GF-D8 (cell line): ENCODE measurements around the gene CEP126.
A peak's percentile ranks its signal among the peaks of the same experiment; 100 is the strongest.
"Not testable (repeated sequence)": the region's sequence is repeated elsewhere in the genome, so short reads cannot be mapped to it uniquely, and the experiment has no call there.

Experiments used
- DNase-seq: peaks from one replicate; lab custom pipeline; 2025; lab: John Stamatoyannopoulos, UW

The CEP126 gene

DNA sequence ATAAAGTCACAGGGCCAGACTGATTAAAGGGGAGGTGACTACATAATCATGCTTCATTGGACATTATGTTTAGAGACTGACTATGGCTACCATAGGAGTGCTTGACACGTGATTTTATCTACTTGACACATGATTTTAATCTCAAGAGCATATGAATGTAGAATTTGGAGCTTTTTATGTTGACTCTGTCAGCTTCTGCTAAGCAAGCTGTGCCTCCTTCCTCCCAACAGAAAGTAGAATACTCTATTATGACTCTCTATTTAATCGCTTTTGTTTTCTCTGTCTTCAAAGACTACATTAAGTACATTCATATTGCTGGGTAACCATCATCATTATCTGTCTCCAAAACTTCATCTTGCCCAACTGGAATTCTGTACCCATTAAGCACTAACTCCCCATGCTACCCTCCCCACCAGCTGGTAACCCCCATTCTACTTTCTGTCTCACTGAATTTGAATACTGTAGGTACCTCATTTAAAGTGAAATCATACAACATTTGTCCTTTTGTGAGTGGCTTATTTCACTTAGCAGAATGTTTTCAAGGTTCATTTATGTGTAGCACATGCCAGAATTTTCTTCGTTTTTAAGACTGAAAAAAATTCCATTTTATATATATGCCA, 26.2 kb downstream of the CEP126 start:
- no peak for DNase-seq

DNA sequence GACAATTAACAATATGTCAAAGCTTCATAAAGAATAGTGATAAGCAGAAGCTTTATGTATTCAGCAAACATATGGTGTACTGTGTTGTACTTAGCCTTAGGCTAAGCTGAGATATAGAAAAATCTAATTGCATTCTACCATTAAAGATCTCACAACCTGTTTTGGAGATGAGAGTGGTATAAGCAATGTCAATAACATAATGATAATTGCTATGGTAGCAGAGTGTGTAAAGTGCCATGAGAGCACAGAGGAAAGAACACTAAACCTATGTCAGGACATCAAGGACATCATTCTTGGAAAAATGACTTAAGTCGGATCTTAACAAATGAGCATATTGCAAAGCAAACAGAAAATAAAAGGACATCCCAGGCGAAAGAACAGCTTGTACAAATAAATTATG, 30.1 kb downstream of the CEP126 start:
- DNase-seq = no peak

DNA sequence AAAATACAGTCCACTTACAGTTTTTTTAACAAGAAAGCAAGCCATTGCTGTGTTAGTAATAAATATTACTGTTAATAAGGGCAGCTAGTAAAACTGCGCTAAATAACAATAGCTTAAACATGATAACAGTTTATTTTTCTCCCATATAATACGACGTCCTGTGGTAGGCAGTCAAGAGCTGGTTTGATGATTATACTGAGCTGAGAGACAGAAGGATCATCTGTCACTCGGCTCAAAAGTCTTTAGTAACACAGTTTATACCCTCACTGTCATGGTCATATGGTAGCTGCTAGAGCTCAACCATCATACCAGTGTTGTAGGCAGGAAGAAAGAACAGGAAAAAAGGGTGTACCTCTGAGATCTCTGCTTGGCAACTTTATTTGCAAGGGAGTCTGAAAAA, 30.6 kb downstream of the CEP126 start:
- DNase-seq = no peak

DNA sequence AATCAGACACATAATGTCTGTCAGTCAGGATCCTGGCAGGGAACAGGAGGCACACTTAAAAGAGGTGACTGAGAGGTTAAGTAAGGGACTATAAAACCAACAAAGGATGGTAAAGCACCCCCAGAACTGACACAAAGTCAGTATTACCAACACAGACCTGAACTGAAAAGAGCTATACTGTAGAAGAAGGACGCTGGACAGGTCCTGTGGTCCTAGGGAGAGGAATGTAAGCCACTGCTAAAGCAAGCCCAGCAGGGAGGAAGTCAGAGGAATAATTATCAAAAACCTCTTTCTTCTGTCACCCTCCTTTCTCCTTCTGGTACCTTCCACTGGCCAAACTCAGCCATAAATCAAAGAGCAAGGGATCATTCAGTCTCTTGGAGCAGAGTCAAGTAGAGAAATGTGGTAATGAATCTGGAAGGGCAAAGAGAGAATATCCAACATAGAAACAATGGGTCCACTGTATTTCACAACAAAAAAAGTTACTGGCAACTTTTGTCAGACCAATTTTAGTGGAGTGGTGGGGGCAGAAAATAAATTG, 34.9 kb downstream of the CEP126 start:
- no peak for DNase-seq

DNA sequence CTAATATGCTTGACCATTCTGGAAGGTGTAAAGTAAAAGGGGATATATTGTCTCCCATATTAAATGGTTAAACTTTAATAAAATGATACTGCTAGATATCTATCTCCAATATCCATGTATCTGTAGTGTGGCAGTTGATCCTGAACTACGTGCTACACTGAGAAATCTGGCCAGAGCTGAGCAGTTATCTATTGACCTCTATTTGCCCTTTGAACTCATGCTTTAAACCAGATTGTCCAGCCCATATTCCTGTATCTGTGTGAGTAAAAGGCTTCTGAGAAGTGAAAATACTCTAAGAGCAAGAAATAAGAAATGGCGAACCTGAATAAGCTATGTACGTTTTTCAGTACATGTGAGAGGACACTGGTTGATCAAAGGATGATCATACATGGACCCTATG, 40.5 kb downstream of the CEP126 start:
- no peak for DNase-seq

DNA sequence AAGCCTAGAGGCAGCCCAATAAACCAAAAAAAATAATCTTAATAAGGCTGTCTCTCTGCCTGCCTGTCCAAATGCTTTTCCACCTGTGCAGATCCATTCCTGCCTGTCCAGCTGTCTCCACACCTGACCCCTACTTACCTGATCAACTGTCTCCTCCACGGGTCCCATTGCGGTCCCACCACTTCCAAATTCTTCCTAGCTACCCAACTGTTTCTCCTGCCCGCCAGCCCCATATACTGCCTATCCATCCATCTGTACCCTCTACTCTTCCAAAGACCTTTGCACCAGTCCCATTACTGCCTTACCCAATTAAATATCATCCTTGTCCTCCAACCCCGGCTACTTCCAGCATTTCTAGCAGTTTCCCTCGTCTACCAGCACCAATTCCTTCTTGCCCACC, 40.9 kb downstream of the CEP126 start:
- DNase-seq = no peak

DNA sequence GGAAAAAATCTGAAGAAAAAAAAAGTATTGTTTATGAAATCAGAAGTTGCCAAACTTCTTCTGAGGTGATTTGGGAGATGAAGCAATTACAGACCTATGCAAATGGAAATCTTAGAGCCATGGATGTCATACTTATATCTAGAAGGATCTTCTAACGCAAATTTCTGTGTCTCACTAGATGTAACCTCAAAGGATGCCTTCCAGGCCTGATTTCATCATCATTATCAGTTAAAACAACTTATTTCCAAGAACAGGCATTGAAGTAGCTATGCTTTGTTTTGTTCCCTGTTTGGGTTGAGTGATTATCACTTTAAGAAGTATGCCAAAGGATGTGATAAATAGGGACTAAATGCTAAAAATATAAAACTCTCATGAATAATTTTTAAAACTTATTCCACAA, 45.4 kb downstream of the CEP126 start:
- no peak for DNase-seq

DNA sequence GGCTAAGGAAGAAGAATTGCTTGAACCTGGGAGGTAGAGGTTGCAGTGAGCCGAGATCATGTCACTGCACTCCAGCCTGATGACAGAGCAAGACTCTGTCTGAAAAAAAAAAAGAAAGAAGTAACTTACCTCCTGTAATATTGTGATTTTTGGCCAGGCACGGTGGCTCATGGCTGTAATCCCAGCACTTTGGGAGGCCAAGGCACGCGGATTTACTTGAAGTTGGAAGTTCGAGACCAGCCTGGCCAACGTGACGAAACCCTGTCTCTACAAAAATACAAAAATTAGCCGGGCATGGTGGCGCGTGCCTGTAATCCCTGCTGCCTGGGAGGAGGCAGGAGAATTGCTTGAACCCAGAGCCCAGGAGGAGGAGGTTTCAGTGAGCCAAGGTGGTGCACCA, 49.4 kb downstream of the CEP126 start:
- DNase-seq = not testable (repeated sequence)

DNA sequence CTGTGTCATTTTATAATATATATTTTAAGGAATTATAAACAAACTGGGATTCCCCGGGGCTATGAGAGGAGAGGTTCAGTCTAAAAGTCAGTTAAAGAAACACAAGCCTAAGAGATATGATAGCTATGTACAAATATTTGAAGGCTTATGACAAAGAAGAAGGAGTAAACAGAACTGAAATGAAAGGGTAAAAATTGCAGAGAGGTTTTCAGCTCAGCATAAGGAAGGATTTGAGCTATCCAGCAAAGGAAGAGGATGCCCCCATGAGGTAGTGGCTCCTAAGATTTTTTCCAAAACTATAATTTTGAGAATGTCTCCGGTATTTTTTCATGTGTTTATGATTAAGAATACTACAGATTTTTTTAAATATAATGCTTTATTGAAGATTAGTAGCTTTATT, 59.4 kb downstream of the CEP126 start:
- DNase-seq = no peak

DNA sequence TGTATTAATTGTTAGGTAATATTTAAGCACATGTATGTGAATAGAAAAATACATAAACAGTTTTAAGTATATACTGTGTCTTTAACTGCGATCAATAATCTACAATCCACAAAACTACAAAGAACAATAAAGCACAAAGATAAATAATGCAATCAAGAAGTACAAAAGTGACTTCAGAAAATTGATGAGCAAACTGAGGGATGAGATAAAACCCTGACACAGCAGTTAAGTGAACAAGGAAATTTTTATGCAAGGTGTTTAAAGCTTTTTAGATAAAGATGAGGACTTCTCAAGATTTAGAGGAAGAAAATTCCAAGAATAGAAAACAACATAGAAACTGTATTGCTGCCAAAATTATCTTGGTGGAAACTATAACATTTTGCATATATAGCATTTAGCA, 60.0 kb downstream of the CEP126 start:
- DNase-seq = no peak

DNA sequence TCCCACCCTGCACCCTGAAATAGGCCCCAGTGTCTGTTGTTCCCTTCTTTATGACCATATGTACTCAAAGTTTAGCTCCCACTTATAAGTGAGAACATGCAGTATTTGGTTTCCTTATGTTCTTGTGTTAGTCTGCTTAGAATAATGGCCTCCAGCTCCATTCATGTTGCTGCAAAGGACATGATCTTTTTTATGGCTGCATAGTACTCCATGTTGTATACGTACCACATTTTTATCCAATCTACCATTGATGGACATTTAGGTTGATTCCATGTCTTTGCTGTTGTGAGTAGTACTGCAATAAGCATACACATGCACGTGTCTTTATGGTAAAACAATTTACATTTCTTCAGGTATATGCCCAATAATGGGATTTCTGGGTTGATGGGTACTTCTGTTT, 60.9 kb downstream of the CEP126 start:
- DNase-seq = no peak

DNA sequence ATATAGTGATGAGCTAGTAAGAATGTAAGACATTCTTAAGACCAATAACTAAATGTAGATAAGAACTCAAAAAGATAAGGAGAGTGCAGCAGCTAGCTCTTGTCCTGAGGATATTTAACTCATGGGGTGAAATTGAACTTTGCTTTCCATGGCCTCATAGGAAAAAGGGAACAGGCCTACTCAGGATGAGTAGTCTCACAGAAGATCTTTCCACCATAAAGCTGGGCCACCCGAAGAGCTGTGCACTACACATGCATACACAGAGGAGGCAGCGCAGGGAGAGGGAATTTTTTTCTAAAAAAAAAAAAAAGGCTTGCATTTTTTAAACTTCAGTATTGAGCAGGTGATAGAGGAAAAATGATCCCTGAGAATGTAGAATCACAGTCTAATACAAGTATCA, 72.6 kb downstream of the CEP126 start:
- no peak for DNase-seq

DNA sequence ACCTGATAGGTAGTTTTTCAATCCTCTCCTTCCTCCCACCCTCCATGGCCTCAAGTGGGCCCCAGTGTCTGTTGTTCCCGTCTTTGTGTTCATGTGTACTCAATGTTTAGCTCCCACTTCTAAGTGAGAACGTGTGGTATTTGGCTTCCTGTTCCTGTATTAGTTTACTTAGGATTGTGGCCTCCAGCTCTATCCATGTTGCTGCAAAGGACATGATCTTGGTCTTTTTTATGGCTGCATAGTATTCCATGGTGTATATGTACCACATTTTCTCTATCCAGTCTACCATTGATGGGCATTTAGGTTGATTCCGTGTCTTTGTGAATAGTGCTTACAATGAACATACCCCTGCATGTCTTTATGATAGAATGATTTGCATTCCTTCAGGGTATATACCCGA, 78.4 kb downstream of the CEP126 start:
- no peak for DNase-seq

DNA sequence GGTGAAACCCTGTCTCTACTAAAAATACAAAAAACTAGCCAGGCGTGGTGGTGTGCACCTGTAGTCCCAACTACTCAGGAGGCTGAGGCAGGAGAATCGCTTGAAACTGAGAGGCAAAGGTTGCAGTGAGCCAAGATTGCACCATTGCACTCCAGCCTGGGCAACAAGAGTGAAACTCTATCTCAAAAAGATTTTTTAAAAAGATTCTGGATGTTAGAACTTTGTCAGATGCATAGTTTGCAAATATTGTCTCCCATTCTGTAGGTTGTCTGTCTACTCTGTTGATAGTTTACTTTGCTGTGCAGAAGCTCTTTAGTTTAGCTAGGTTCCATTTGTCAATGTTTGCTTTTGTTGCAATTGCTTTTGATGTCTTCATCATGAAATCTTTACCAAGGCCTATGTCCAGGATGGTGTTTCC, 79.3 kb downstream of the CEP126 start:
- not testable (repeated sequence) for DNase-seq

DNA sequence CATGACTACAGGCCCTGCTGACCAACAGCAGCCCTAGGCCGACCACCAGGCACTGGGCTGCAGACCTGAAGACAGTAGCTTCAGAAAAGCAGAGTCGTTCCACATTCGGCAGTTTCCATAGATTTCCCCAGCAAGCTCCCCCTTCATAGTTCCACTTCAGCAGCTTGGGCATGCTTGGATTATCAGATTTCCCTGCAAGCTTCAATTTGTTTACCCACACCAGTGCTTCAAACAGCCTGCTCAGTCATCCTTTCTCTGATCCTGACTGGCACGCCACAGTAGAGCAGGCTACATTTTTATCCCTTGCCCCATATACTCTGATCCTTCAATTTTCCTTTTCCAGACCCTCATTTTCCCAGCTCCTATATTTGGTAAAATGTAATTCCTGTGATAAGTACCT, 81.3 kb downstream of the CEP126 start:
- DNase-seq = no peak

DNA sequence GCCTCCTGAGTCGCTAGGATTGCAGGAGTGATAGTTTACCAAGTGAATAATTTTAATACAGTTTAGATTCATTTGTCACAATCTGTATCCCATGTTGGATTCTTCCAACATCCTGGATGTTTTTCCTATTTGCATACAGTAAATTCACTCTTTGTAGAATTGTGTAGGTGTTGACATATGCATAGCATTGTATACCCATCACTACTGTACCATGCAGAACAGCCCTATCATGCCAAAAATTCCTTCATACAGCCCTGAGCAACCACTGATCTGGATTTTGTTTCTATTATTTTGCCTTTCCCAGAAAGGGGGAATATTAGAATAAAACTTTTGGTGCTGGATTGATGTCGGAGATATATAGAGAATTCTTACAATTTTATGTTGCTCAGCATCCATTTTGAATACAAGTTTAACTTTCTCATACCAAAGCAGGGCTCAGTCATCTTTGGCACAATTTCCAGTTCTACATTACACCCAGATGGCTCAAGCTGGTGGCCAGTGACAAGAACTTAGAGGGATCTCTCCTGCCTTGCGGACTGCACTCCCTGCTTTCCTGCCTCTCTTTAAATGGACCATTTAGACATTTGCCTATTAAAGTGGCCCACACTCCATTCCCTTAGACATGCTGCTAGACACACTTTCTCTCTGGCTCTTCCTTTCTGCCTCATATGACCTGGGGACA, 87.0 kb downstream of the CEP126 start:
- DNase-seq = no peak

DNA sequence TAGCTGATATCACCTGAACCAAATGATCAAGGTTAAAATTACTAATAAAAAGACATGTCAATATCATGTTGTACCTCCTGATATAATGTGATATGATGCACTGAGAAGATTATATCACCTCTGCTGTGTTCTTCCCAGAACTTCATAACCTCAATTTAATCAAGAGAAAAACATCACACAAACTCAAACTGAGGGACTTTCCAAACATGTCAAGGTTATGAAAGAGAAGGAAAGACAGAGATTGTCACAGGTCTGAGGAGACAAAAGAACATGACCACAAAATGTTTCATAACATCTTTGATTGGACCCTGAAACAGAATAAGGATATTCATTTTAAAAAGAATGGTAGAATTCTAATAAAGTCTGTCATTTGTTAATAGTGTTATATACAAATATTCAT, 89.4 kb downstream of the CEP126 start:
- DNase-seq = no peak

DNA sequence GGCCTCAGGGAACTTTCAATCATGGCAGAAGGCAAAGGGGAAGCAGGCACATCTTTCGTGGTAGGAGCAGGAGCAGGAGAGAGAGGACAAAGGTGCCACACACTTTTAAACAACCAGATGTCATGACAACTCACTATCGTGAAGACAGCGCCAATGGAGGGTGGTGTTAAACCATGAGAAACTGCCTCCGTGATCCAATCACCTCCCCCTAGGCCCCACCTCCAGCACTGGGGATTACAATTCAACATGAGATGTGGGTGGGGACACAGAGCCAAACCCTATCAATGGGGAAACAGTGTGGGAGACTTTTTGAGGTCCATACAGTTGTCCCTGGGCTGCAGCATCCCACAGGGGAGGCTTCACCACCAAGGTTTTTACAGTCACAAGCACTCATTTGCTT, 90.5 kb downstream of the CEP126 start:
- DNase-seq = no peak

DNA sequence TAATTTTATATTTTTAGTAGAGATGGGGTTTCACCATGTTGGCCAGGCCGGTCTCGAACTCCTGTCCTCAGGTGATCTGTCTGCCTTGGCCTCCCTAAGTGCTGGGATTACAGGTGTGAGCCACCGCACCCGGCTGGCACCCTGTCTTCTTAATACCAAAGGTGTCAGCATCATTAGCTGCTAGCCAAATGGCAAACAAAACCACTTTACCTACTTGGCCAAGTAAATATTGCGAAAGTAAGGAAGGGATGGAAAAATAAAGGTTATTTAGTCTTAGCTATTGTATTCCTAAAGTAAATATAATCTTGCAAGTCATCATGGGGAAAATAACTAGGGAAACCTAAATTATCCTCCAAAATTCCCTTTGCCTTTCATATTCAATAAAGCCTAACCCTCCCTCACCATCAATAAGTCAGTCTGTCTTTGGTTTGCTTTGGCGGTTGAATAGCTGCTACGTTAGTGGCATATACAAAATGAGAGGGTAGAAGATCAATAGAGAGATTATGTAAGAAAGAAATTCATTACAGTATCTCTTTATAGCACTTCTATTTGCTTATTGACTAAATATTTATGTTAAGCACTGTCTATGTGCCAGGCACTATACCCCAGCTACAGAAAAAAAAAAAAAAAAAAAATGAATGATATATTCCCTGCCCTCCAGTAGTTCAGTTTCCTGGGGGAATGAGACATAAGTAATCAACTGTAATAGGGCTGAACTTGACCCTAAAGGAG, 92.2 kb downstream of the CEP126 start:
- DNase-seq = no peak

DNA sequence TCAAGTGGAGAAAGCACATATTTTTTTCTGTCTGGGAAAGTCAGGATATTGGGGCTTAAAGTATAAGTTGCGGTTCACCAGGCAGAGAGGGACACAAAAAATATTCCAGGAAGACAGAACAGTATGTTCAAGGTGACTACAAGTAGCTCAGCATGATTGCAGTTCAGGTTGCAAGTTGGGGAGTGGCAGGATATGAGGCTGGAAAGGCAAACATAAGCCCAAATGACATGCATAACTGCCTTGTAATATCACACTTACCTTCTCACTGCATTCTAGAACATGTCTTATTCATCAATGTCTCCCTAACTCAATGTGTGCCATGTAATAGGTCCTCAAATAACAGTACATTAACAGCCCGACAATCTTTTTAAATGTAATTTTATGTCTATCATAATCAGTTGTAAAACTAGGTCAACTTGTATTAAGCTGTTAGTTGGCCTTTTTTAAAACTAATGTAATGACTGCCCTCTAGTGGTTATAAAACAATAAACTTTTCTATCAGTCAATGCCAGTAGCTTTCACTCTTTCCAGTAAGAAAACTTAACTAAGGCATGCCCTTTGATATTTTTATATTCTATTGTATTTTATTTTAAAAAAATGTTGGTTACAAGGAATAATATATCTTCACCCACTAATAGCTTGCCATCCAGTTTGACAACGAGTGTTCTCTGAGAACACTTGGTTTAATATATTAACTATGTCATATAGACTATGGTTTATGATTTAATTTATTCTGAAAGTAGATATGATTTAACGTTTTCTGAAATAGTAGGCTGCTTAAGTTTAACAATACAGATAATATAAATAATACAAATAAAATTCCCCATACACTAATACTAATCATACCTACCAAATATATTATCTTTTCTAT, 93.0 kb downstream of the CEP126 start:
- DNase-seq = peak; percentile 53

DNA sequence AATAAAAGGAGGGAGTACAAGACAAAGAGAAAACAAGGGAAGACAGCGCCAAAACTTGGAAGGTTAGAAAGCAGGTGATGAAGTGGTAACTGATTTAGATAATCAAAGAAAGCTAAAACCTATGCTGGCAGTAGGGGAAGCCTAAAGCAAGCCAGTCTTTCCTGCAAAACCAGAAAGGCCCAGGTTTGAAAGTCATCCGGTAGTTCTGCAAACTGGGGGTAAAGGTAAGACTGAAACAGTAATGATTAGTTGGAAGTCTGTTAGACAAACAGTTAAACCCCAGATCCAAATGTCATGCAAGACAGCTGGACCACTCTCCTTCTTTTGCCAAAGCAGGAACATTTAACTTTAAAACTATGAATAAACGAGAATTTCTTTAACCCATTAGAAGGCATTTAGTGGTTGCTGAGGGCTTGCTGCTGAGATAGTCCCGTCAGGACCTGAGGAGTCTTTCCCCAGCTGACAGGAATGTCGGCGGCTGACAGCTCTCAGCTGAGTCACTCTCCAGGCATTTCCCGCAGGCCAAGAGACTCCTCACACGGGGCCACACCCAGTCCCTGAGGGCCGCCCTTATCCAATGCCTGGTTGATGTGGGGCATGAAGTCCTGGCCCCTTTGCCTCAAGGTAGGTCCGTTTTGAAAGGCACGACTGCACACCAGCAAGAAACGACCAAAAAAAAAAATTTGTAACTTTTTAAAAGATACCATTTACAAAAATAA, 96.1 kb downstream of the CEP126 start:
- no peak for DNase-seq

DNA sequence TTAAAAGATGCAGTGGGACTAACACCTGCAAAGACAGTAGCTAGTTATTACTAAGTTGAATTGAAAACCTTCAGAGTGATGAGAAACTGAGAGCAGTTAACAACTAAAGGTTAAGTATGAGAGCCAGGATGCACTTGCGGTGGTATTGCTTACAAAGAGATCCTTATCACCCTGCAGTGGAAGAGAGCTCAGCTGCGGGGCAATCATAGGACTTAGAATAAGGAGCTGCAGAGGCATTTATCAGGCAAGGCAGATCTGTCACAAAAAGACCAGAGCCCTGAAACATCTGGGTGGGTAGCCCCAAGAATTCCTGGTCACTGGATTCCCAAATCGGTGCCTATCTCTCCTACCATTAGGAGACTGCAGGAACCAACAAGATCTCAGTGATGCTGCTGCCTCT, 98.1 kb downstream of the CEP126 start:
- no peak for DNase-seq
